ENCODE results near the gene YIPF1.
A peak's percentile ranks its signal among the peaks of the same experiment; 100 is the strongest.

YIPF1 gene

GRCh38 chr1:53889304-53890298 is at the start of gene YIPF1:
Gene YIPF1 (minus strand): TSS chr1:53889797. CDS start chr1:53888937, 860 bp downstream.
- DNase-seq: peak; percentile 83

- DNase-seq: no peak
Observed at GRCh38 chr1:53938136-53938830, 48.7 kb upstream of the YIPF1 start.

GRCh38 chr1:53936430-53936829 is 46.8 kb upstream of the YIPF1 start:
- no peak for DNase-seq

DNA sequence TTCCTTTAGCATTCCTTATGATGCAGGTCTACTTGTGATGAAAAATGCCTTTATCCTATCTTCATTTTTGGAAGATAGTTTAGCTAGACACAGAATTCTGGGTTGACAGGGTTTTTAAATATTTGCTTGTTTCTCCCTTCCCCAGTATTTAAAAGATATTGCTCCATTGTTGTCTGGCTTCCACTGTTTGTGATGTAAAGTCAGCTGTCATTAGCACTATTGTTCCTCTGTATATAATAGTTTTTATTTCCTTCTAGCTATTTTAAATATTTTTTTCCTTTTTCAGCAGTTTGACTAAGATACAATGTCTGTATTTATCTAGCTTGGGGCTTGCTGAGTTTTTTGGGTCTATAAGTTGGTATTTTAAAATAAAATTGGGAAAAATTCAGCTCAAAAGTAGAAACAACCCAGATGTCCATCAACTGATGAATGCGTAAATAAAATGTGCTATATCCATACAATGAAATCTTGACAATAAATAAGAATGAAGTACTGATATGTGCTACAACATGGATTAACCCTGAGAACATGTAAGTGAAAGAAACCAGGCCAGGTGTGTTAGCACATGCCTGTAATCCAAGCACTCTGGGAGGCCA is 44.7 kb upstream of the YIPF1 start:
- no peak for DNase-seq

DNA sequence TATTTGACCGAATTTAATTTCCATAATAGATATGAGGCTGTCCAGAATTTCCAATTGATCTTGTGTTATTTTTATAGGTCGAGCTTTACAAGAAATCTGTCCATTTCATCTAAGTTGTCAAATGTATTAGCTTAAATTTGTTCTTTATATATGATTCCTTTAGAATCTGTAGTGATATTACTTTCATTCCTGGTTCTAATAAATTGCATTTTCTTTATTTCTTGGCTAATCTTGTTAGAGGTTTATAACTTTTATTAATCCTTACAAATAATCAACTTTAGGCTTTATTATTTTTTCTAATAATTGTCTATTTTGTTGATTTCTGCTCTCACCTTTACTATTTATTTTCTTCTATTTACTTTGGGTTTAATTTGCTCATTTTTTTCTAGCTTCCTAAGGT is 41.9 kb upstream of the YIPF1 start:
- DNase-seq: no peak

GRCh38 chr1:53930932-53931331 is 41.3 kb upstream of the YIPF1 start:
- no peak for DNase-seq

DNA sequence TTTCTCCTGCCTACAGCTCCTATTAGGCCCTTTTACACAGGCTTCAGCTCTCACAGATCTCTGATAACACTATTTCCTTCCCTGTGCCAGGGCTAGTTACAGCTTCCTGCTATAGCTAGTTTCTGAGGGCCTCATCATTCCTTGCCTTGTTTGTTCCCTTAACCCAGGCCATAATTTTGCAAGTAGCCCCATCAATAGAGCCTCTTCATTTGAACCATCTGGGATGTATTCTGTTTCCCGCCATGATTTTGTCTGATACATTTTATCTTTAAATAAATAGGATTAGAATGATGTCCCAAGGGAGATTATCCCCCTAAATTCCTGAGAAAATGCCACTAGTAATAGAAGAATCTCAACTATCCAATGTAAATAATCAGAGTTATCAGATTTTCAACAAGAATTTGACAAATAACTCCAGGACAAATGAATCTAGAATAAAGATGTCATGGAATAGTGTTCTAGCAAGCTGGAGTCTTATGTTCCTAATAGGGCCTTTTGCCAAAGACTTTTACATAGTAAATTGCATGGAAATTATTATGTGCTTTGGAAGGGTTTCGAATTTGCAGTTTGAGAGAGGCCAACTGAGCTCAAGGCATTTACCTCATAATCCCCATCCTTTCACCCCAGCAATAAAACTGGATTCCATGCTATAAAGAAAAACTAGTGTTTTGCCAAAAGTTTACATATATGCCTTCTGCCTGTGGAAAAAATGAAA is 39.8 kb upstream of the YIPF1 start:
- DNase-seq: no peak

- no peak for DNase-seq
Observed at GRCh38 chr1:53927376-53927881, 37.8 kb upstream of the YIPF1 start.

- no peak for DNase-seq
Observed at GRCh38 chr1:53919675-53920066, 30.1 kb upstream of the YIPF1 start.

DNA sequence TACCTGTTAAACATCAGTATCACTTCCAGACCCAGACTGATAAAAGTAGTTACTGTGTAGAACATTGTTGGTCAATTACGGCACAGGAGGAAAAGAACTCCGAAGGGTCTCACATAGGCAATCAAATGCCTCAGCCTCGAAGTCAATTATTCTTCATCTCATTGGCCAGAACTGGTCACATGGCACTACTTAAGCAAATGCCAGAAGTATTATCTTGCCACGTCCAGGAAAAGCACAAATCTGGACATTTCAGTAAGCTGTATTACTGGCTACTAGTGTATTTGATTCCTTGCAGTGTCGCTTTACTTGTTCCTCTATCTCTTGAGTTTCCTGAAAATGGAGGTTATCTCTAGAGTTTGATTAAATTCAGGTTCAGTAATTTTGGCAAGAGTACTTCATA is 28.7 kb upstream of the YIPF1 start:
- DNase-seq: no peak

DNA sequence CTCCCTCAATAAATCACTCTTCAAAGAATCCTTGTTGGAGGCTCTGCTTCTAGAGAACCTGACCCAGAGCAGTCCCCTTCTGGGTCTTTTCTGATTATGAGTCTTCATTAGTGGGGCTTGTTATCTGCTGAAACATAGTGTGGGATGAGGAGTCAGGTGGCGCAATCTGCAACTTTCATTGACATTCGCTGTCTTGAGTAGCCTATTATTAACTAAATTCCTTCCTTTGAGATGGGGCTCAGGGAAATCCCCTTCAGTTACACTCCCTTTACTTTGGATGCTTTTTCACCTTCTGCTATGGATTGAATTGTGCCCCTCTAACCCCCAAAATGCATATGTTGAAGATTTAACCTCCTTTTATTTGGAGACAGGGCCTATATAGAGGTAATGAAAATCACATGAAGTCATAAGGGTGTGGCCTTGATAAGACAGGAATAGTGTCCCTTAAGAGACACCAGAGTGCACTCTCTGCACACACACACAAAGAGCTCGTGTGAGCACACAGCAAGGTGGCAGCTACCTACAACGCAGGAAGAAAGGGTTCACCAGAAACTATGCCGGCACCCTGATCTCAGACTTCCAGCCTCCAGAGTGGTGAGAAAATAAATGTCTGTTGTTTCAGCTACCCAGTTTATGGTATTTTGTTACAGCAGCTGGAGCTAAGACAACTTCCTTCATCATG is 23.9 kb upstream of the YIPF1 start:
- no peak for DNase-seq

- no peak for DNase-seq
Observed at GRCh38 chr1:53911442-53911841, 21.8 kb upstream of the YIPF1 start.

DNA sequence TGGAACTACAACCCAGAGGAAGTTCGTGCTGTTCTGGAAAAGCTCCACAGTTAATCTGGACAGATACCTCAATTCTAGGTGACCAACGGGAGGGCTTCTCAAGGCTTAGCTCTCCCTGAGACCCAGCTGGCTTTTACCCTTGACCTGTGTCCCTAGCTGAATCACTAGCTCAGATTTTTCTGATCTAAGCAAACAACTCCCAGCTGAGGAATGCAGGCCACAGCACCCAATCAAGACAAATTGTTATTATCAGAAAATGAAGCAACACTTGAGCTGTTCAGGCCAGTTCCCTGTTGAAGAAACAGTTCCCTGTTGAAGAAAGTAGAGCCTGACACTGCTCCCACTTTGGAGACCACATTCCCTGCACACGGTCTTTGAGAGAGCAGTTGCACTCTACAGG is 20.3 kb upstream of the YIPF1 start:
- DNase-seq: no peak

- DNase-seq: no peak
Observed at GRCh38 chr1:53906121-53906520, 16.5 kb upstream of the YIPF1 start.

- no peak for DNase-seq
Observed at GRCh38 chr1:53905509-53905908, 15.9 kb upstream of the YIPF1 start.

- DNase-seq: no peak
Observed at GRCh38 chr1:53902235-53903138, 12.9 kb upstream of the YIPF1 start.

DNA sequence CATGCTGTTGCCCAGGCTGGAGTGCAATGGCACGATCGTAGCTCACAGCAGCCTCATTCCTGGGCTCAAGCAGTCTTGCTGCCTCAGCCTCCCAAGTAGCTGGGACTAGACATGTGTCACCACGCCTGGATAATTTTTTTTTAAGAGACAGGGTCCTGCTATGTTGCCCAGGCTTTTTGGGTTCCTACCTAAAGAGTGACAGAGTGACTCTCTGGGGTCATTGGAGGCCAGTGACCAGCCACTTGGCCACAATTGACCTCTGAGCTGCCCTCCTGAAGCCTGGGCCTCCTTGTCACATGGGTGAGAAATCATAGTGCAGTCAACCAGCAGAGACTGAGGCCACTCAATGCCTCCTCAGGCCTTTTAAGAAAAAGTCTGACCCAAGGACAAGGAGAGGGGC is 10.1 kb upstream of the YIPF1 start:
- no peak for DNase-seq

DNA sequence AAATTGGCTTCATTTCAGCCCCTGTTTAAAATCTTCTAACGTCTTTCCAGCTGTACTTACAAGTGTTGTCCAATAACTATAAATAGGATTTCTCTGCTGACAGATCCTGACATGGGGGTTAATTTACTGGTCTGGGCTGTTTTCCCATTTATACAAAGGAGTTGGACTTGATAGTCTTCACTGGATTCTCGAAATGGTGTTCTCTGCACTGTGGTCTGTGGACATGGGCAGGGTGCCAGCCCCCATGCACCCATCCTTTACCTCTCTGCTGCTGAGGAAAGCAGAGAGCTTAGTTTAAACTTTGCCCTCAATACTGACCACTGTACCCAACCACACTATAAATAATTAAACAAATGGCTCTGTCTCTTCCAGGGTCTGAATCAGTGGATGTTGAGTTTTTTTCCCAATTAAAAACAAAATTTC is 9.6 kb upstream of the YIPF1 start:
- no peak for DNase-seq

GRCh38 chr1:53896635-53897229 is 7.1 kb upstream of the YIPF1 start:
- no peak for DNase-seq

DNA sequence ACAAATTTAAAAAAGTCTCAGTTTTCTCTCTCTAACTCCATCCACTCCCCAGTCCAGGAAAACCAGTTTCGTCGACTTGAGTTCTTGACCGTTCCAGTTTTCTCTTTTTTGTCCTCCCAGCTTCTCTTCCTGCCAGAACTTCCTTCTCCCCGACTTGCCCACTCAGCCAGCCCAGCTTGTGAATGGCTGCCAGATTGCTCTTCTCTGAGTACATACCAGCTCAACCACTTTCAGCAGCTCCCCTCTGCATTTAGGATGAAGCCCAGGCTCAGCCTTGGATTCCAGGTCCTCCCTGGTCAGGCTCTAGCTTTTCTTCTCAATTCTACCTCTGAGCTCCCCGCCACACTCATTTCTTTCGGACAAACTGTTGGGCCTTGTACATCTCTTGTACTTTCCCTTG is 5.8 kb upstream of the YIPF1 start:
- no peak for DNase-seq

DNA sequence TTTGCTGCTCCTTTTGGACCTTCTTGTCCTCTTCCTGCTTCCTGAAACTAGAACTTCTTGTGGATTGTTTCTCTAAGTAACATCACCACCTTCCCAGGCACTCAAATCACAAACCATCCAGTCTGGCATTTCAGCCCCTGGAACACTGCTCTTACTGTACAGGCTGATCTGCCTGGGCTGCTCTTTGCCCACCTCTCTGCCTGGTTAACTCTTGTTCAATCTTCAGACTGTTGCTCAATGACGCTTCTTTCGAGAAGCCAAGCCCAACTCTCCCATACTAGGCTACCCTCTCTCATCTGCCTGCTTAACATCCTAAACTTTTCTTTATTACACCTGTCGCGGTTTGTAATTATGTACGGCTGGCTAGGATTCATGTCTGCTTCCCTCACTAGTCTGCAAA is 5.0 kb upstream of the YIPF1 start:
- DNase-seq: no peak

All from CD4-positive, alpha-beta T cell treated with Interleukin-4 for 4 hours (primary cell).